ENCODE measurements around the gene MTIF3.

MTIF3 gene

DNA sequence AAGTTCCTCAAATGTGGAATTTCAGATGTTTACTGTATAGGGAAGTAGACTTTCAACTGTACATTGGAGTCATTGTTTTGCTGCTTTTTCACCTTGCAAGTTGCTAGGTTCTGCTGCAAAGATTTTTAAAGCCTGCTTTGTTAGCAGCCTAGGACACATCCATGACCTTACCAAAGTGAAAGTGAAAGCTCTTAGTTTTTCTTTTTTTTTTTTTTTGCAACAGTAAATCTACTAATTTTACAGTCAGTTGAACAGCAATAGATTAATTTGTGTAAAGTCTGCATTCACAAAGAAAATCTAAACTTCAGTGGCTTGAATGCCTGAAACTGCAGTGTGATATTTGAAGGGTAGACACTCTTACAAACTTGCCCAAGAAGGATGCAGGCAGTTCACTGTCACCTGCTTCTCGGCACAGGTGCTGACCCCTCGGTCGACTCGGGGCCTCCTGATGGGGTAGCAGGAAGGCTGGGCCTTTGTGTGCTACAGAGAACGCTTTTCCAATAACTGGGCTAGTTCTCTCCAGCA, 5.0 kb upstream of the MTIF3 start:
- no peak for DNase-seq (ENCODE audit: low read depth)

- DNase-seq (ENCODE audit: low read depth): no peak
These were observed 632 bp upstream of the MTIF3 start for GRCh38 chr13:27450921-27451471.

DNA sequence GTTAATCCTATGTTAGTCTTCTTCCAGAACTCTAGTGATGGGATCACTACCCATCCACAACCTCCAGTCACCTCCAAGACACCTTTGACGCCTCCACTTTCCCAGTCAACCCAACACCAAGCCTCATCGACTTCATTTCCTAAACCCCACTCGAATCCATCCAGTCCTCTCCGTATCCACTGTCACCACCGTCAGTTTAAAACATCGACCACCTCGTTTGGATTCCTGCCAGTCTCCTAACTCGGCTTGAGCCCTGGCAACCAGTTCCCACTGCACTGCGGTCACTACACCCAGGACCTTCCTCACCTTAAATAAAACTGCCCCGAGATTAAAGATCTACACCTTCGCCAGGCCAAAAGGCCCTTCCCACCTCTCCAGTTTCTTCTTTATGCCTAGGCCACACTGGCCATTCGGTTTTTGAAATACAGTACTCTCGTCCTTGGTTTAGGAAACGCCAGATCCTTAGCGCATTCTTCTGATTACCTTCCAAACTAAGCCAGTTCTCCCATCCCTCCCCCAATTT, 1.2 kb downstream of the MTIF3 start:
- DNase-seq (ENCODE audit: low read depth): no peak

GRCh38 chr13:27448308-27448707, 2.1 kb downstream of the MTIF3 start:
- no peak for DNase-seq (ENCODE audit: low read depth)

DNA sequence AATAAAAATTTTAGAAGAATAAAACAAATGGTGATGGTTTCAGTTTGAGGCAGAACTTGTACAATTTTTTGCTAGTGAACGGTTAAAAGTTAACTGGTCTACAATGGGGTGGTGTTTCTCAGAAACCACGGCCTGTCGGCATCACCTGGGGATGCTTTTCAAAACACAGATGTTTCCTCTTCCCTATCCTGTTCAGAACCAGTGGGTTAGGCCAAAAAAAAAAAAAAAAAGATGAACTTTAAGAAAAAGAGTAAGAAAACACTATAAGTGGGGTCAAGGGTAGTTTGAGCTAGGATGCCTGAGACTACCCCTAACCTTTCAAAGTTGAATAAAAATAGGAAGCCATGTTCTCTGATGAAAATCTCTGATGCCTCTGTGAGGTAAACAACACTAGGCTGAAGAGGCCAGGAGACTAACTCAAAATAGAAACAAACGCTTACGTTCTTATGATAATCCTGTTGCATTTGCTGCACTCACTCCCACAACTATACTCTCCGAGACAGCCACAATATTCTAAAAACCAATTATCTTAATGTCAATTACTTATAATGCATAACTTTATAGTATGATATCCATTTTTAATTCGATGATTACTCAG, 3.3 kb downstream of the MTIF3 start:
- DNase-seq (ENCODE audit: low read depth): no peak

DNA sequence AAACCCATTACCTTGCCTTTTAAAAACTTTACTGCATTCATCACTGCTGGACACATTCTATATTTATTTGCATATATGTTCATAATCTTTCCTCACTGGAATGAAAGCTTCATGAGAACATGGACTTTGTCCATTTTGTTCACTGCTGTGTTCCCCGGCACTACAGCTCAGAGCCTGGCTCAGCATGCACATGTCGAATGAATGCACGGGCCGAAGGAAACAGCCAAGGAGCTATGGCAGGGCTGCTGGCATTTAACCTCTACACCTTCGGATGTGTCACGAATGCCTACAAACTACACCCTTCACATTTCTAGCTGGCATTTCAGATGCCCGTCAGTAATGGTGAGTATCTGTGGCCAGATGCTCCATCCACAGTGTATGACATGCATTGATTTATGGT, 7.6 kb downstream of the MTIF3 start:
- no peak for DNase-seq (ENCODE audit: low read depth)

DNA sequence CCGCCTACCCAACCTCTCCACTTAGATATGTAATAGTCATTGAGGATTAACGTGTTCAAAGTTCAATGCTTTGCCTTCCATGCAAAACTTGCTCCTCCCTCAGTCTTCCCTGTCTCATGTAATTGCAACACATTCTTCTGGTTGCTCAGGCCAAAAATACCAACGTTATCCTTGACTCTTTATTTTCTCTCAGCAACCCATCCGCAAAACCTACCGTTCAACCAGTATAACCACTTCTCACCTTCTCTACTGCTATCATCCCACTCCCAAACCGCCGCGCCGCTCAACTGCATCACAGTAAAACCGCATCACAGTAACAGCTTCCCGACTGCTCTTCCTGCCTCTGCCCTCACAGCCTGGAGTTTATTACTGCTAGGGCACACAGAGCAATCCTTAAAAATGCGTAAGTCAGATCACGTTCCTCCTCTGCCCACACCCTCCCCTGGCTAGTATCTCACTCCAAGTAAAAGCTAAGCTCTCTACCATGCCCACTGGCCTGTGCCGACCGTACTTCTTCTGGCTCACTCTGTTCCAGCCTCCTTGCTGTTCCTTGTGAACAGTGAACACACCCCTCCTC, 8.2 kb downstream of the MTIF3 start:
- DNase-seq (ENCODE audit: low read depth): no peak

- DNase-seq (ENCODE audit: low read depth): no peak
These were observed 10.0 kb downstream of the MTIF3 start for GRCh38 chr13:27440408-27440807.

DNA sequence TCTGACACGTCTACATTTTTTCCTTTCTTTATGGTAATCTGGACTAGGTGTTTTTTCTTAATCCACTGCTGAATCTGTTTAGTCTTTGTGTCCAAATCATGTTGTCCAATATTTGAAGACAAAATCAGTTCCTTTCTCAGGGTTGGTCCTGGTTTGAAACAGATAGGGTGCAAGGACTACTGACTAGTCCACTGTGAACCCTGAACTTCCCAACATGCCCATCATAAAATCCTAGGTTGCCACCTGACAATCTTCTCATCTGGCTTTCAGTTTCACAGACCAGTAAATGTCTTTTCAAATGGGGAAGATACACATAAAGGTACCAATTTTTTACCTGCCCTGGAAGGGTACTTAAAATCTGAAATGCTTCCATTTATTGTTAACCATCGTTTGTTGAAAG, 13.2 kb downstream of the MTIF3 start:
- DNase-seq (ENCODE audit: low read depth): no peak

DNA sequence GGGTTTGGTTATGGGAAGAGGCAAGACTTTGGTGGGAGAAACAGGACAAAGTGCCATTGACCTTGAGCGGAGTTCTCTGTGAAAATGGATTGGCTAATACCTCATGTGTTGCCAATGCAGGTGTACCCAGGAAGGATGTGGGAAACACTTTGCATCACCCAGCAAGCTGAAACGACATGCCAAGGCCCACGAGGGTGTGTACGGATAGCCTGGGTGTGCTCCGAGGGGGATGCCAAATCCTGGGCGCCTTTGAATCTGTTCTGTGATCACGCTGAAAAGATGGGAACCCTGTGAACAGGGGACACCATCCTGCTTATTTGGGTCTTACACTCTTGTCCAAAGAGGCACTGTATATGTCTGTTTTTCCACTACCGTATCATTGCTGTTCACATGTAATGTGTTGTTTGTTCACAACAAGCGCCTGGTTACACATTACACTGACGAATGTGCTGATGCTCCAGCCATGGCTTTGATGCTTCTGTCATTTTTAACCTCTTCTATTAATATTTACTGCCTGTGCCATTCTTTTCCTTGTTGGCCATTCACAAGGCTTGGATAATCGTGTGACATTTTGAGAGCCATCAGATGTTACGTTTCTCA, 17.7 kb downstream of the MTIF3 start:
- DNase-seq (ENCODE audit: low read depth): no peak

GRCh38 chr13:27432180-27432579, 18.2 kb downstream of the MTIF3 start:
- DNase-seq (ENCODE audit: low read depth): no peak

DNA sequence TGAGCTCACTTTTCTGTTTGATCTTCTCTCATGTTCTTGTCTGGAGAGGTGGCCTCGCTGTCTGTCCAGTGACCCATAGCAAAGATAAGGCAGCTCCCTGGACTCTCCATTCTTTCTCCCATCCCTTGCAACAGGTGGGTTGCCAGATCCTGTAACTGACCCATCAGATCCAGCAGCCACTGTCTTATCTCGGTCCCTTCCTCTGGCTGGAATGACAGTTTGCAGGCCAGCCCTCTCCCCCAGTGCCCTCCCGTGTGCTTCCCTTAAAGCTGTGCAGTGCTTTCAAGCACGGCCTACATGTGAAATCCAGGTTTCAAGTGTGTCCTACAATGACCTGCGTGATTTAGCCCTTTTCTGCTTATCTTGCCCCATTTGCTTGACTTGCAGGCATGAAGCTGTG, 22.2 kb downstream of the MTIF3 start:
- no peak for DNase-seq (ENCODE audit: low read depth)

- DNase-seq (ENCODE audit: low read depth): no peak
These were observed 22.7 kb downstream of the MTIF3 start for GRCh38 chr13:27427641-27428040.

DNA sequence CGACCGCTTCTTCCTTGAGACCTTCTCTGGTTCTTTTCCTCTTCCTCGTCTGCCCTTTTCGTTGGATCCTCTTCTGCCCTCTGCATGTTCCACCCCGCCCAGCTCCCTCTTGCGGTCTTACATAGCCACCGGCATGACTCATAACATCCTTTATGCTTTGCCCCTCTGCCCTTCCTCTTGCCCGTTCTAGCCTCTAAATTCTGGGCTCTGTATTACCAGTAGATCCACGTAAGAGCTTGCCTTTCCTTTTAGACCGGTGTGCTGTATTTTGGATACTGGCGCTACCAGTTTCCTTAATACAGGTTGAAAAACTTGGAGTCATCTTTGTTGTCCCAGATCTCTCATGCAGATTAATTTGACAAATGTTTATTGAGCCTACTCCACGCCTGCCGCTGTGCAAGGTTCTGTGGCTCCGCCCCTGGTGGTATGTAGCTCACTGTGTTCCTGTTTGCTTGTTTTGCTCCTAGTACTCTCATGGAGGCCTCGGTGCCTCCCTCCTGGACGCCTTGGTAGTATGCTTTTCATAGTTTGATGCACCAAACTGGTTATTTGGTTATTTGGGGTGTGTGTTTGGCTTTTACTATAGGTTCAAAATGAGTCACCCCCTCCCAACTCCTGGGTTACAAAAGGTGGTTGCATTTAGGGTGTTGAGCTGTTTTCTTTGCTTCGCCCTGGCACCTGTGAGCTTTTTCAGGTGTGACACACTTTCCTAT, 24.3 kb downstream of the MTIF3 start:
- DNase-seq (ENCODE audit: low read depth): peak; percentile 64

- no peak for DNase-seq (ENCODE audit: low read depth)
These were observed 25.0 kb downstream of the MTIF3 start for GRCh38 chr13:27425158-27425917.

DNA sequence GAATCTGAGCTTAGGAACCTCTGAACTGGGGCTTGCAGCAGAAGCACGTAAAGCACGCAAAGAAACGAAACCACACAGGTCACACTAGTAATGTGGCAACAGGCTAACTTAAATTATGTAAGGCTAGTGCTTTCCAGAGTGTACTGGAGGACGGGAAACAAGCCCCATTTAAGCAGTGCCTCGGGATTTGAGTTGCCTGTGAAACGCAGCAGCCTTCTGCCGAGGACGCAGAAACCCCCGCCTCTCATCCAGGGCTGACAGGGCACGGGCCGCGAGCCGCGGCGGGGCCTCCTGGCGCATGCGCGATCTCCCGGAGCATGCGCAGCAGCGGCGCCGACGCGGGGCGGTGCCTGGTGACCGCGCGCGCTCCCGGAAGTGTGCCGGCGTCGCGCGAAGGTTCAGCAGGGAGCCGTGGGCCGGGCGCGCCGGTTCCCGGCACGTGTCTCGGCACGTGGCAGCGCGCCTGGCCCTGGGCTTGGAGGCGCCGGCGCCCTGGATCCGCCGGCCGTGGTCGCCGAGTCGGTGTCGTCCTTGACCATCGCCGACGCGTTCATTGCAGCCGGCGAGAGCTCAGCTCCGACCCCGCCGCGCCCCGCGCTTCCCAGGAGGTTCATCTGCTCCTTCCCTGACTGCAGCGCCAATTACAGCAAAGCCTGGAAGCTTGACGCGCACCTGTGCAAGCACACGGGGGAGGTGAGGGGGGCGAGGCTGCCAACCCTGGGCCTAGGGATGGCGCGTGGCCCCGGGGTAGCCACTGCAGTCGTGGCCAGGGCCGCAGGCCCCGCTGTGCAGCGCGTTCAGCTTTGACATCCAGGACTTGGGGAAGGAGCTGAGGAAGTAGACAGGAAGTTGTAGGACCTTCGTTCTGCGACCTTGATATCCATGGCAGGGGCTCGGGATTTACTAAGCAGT, 25.9 kb downstream of the MTIF3 start, which contains the start of gene GTF3A:
Gene GTF3A (plus strand): TSS at position 374 of the 912 bp plus-strand sequence.
- peak; percentile 65 for DNase-seq (ENCODE audit: low read depth)

DNA sequence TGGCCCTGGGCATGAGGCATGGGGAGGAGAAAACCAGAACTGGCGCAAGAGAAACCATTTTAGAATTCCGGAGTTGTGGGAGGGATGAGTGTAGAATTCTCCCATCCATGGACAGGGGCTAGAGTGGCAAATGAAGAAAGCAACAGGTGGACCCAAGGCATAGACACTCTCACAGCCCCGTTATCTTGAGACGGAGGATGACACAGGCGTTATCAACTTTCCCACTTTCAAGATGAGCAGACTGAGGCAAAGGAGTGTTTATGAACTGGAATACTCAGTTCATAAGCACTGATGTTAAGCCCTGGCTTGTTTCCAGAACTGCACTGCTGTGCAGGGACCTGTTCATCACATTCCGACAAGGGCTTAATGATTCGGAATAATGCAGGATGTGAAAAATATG, 27.0 kb downstream of the MTIF3 start:
- no peak for DNase-seq (ENCODE audit: low read depth)

DNA sequence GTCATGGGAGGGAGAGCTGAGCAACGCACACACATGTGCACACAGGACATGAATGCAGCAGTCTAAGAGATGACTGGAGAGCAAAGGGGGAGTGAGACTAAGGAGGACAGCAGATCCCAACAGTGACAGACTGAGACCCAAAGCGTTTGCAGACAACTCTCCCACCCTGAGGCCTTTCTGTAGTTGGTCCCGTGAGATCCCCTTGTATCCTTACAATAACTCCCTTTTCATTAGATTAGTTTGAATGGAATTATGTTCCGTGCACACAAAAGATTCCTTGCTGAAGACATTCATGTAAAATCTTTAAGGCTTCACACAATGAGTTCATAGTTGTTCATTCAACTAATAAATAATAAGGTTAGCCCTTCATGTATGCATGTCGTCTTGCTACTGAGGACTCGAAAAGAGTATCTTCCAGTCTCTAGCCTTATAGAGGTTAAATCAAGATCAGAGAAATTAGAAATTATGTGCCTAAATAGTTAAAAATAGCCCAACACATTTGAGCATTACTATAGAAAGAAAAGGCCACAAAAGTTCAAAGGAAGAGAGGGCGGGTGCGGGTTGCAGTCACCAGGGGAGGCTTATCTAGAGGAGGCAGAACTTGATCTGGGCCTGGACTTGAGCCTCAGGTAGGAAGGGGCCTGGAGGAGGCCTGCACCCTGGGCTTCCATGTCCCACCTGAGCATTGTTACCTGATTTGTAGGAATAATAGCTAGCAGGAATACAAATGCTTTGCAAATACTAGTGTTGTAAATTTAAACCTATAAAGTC, 29.1 kb downstream of the MTIF3 start:
- DNase-seq (ENCODE audit: low read depth): no peak

DNA sequence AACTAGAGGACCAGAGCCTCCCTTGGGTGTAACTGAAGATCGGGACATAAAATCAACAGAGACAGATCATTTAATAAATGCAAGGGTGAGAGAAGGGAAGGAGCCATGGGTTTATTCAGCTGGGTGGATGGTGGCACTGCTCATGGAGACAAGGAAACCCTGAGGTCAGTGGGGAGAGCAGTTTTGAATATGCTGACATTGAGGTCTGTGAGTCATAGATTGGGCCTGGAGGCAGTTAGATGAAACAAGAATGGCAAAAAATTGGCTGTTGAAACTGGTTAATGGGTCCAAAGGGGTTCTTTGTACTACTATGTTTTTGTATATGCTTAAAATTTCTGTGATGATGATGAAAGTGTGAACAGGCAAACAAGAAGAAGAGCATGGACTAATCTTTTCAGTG, 31.0 kb downstream of the MTIF3 start:
- no peak for DNase-seq (ENCODE audit: low read depth)

DNA sequence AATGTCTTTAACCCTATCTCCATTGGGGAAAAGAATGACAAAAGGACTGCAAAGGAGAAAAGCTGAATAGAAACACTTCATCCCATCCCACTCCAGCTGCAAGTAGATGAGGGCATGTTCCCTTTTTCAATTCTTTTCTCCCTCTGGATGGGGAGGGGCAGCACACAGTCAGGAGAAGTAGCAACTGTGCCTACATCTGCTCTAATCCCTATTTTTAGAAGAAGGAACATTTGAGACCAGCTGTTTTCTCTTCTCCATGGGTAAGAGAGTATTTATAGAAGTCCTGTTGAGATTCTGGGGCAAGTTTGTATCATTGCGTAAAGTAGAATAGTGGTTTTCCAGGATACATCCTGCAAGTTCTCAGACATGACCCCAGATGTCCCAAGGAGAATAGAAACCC, 35.2 kb downstream of the MTIF3 start:
- DNase-seq (ENCODE audit: low read depth): no peak

All from fibroblast of the conjunctiva (primary cell).